HEK293 (cell line): Measurements from ENCODE around the gene DPY19L3.

Experiments used
- BCL11A ChIP-seq: fragments of 450-650 bp; formaldehyde crosslinking; IDR thresholded peaks from 2 replicates; pipeline ENCODE4 v1.5.1; 2016; ENCODE audit warnings: low read depth, missing biosample characterization, missing genetic modification characterization
- GLIS1 ChIP-seq: fragments of 450-650 bp; formaldehyde crosslinking; IDR thresholded peaks from 2 replicates; pipeline ENCODE4 v1.5.1; 2016; ENCODE audit warnings: missing biosample characterization, missing genetic modification characterization
- KLF8 ChIP-seq: fragments of 450-650 bp; formaldehyde crosslinking; IDR thresholded peaks from 2 replicates; pipeline ENCODE4 v1.5.1; 2016; ENCODE audit warnings: missing biosample characterization, missing genetic modification characterization
- MEIS1 ChIP-seq: sonication (generic); formaldehyde crosslinking; IDR thresholded peaks from 2 replicates; pipeline ENCODE4 v1.8.1; 2022; ENCODE audit warnings: missing genetic modification reagents, mild to moderate bottlenecking, borderline replicate concordance
- PRDM1 ChIP-seq: fragments of 450-650 bp; formaldehyde crosslinking; IDR thresholded peaks from 2 replicates; pipeline ENCODE4; 2016; ENCODE audit warnings: missing biosample characterization, missing genetic modification characterization
- PRDM10 ChIP-seq: fragments of 450-650 bp; formaldehyde crosslinking; IDR thresholded peaks from 2 replicates; pipeline ENCODE4 v1.5.1; 2016; ENCODE audit warnings: missing biosample characterization, missing genetic modification characterization
- PRDM2 ChIP-seq: fragments of 450-650 bp; formaldehyde crosslinking; IDR thresholded peaks from 2 replicates; pipeline ENCODE4 v1.5.1; 2016; ENCODE audit warnings: missing biosample characterization, missing genetic modification characterization, borderline replicate concordance
- SP3 ChIP-seq: fragments of 450-650 bp; formaldehyde crosslinking; IDR thresholded peaks from 2 replicates; pipeline ENCODE4 v1.5.1; 2016; ENCODE audit warnings: missing biosample characterization, missing genetic modification characterization
- ZBTB8A ChIP-seq: fragments of 450-650 bp; formaldehyde crosslinking; IDR thresholded peaks from 2 replicates; pipeline ENCODE4 v1.5.1; 2016; ENCODE audit warnings: missing biosample characterization, missing genetic modification characterization
- ZNF16 ChIP-seq: fragments of 450-650 bp; formaldehyde crosslinking; IDR thresholded peaks from 2 replicates; pipeline ENCODE4 v1.5.1; 2016; ENCODE audit warnings: low read depth, missing biosample characterization, missing genetic modification characterization
- ZNF266 ChIP-seq: fragments of 450-650 bp; formaldehyde crosslinking; IDR thresholded peaks from 2 replicates; pipeline ENCODE4 v1.5.1; 2016; ENCODE audit warnings: missing biosample characterization, missing genetic modification characterization, low read depth
- ZNF37A ChIP-seq: fragments of 450-650 bp; IDR thresholded peaks from 2 replicates; pipeline ENCODE4 v1.5.1; 2018; ENCODE audit warnings: missing biosample characterization, missing genetic modification characterization
- ZNF488 ChIP-seq: fragments of 450-650 bp; formaldehyde crosslinking; IDR thresholded peaks from 2 replicates; pipeline ENCODE4 v1.5.1; 2016; ENCODE audit warnings: missing biosample characterization, missing genetic modification characterization
- ZSCAN30 ChIP-seq: fragments of 450-650 bp; IDR thresholded peaks from 2 replicates; pipeline ENCODE4 v1.5.1; 2018; ENCODE audit warnings: missing biosample characterization, mild to moderate bottlenecking, missing genetic modification characterization, moderate library complexity
- TF ChIP-seq, protein P1 (sequence below): fragments of 450-650 bp; formaldehyde crosslinking; conservative IDR thresholded peaks from 2 replicates; pipeline ENCODE4 v1.5.1; 2016; ENCODE audit warnings: low read depth, missing biosample characterization, missing genetic modification characterization
- TF ChIP-seq, protein P2 (sequence below): fragments of 450-650 bp; formaldehyde crosslinking; IDR thresholded peaks from 2 replicates; pipeline ENCODE4 v1.5.1; 2016; ENCODE audit warnings: missing biosample characterization, missing genetic modification characterization
- TF ChIP-seq, protein P3 (sequence below): IDR thresholded peaks from 2 replicates; pipeline ENCODE4 v1.6.1; 2011; ENCODE audit warnings: mild to moderate bottlenecking, low read depth, low read length, borderline replicate concordance
- TF ChIP-seq, protein P4 (sequence below): fragments of 450-650 bp; formaldehyde crosslinking; IDR thresholded peaks from 2 replicates; pipeline ENCODE4 v1.5.1; 2017; ENCODE audit warnings: missing biosample characterization, missing genetic modification characterization

DPY19L3 gene

DNA sequence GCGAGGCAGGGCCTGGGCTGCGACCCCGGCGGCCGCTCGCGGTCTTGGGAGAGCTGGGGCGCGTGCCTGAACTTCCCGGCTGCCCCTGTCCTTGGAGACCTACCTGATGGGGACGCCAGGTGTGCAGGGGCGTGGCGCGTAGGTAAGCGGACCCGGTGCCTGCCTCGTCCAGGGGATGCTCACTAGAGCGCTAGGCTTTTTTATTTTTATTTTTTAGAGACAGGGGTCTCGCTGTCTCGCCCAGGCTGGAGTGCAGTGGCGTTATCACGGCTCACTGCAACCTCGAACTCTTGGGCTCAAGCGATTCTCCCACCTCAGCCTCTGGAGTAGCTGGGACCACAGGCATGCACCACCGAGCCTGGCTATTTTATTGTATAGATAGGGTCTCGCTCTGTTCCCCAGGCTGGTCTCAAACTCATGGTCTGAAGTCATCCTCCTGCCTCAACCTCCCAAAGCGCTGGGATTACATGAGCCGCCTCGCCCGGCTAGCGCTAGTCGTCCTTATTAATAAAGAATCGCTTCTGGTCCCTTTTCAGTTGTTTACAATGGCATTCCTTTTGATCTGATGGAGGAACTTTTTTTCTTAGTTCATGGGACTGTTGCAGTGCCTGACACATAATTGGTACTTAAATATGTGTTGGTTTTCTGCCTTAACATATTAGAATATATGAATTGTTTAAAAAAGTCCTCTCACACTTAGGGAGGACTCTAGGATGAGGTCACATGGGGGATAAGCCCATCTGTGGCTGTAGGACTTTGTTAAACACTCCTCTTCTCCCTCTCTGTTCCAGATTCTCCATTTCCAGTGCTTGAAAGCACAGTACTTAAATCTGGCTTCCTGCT lies 812 bp downstream of the DPY19L3 start (continued):
- no peak for TF ChIP-seq ZNF37A (tag by site-specific recombination)
- TF ChIP-seq BCL11A (tag by site-specific recombination), result no peak
- no peak for TF ChIP-seq ZNF16
- no peak for TF ChIP-seq PRDM2 (tag by site-specific recombination)
- no peak for TF ChIP-seq ZSCAN30 (tag by site-specific recombination)
- TF ChIP-seq KLF8 (tag by site-specific recombination), result peak; percentile 49; the same call in 1 of the 2 replicates
- TF ChIP-seq, protein P1, sequence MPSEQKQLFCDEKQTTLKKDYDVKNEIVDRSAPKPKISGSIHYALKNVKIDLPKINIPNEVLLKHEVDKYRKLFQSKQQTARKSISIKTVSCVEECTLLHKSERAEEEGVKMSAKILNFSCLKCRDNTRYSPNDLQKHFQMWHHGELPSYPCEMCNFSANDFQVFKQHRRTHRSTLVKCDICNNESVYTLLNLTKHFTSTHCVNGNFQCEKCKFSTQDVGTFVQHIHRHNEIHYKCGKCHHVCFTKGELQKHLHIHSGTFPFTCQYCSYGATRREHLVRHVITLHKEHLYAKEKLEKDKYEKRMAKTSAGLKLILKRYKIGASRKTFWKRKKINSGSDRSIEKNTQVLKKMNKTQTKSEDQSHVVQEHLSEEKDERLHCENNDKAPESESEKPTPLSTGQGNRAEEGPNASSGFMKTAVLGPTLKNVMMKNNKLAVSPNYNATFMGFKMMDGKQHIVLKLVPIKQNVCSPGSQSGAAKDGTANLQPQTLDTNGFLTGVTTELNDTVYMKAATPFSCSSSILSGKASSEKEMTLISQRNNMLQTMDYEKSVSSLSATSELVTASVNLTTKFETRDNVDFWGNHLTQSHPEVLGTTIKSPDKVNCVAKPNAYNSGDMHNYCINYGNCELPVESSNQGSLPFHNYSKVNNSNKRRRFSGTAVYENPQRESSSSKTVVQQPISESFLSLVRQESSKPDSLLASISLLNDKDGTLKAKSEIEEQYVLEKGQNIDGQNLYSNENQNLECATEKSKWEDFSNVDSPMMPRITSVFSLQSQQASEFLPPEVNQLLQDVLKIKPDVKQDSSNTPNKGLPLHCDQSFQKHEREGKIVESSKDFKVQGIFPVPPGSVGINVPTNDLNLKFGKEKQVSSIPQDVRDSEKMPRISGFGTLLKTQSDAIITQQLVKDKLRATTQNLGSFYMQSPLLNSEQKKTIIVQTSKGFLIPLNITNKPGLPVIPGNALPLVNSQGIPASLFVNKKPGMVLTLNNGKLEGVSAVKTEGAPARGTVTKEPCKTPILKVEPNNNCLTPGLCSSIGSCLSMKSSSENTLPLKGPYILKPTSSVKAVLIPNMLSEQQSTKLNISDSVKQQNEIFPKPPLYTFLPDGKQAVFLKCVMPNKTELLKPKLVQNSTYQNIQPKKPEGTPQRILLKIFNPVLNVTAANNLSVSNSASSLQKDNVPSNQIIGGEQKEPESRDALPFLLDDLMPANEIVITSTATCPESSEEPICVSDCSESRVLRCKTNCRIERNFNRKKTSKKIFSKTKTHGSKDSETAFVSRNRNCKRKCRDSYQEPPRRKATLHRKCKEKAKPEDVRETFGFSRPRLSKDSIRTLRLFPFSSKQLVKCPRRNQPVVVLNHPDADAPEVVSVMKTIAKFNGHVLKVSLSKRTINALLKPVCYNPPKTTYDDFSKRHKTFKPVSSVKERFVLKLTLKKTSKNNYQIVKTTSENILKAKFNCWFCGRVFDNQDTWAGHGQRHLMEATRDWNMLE (tag by site-specific recombination), result no peak
- no peak for TF ChIP-seq ZNF266 (tag by site-specific recombination)
- TF ChIP-seq, protein P2, sequence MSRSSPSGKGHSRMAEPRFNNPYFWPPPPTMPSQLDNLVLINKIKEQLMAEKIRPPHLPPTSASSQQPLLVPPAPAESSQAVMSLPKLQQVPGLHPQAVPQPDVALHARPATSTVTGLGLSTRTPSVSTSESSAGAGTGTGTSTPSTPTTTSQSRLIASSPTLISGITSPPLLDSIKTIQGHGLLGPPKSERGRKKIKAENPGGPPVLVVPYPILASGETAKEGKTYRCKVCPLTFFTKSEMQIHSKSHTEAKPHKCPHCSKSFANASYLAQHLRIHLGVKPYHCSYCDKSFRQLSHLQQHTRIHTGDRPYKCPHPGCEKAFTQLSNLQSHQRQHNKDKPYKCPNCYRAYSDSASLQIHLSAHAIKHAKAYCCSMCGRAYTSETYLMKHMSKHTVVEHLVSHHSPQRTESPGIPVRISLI (tag by site-specific recombination), result no peak
- TF ChIP-seq, protein P3, sequence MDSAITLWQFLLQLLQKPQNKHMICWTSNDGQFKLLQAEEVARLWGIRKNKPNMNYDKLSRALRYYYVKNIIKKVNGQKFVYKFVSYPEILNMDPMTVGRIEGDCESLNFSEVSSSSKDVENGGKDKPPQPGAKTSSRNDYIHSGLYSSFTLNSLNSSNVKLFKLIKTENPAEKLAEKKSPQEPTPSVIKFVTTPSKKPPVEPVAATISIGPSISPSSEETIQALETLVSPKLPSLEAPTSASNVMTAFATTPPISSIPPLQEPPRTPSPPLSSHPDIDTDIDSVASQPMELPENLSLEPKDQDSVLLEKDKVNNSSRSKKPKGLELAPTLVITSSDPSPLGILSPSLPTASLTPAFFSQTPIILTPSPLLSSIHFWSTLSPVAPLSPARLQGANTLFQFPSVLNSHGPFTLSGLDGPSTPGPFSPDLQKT, result no peak
- no peak for TF ChIP-seq ZNF488 (tag by site-specific recombination)
- TF ChIP-seq ZBTB8A (tag by site-specific recombination), result no peak
- no peak for TF ChIP-seq MEIS1 (CRISPR knock-in tag)
- no peak; the same call in 1 of the 2 replicates for TF ChIP-seq GLIS1 (tag by site-specific recombination)
- TF ChIP-seq SP3 (tag by site-specific recombination), result no peak
- no peak for TF ChIP-seq PRDM1 (tag by site-specific recombination)
- TF ChIP-seq PRDM10 (tag by site-specific recombination), result no peak
- TF ChIP-seq, protein P4, sequence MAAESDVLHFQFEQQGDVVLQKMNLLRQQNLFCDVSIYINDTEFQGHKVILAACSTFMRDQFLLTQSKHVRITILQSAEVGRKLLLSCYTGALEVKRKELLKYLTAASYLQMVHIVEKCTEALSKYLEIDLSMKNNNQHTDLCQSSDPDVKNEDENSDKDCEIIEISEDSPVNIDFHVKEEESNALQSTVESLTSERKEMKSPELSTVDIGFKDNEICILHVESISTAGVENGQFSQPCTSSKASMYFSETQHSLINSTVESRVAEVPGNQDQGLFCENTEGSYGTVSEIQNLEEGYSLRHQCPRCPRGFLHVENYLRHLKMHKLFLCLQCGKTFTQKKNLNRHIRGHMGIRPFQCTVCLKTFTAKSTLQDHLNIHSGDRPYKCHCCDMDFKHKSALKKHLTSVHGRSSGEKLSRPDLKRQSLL (tag by site-specific recombination), result no peak
